HepG2 (cell line): ENCODE measurements around the gene ME3. TPM values are rescaled to one million over a fixed set of nuclear protein-coding genes. Genes with fewer than 3 reads are reported as not detected.

Experiments
- CBFB ChIP-seq: sonication (generic); formaldehyde crosslinking; IDR thresholded peaks from 2 replicates; pipeline ENCODE4 v1.4.0; 2020; ENCODE audit warnings: missing genetic modification reagents
- ELF3 ChIP-seq: IDR thresholded peaks from 2 replicates; pipeline ENCODE4 v1.6.1; 2016; ENCODE audit warnings: missing genetic modification reagents, missing compliant biosample characterization
- EP300 ChIP-seq, 3 experiments: sonication (generic) in 1 of 3; formaldehyde crosslinking in 1 of 3; IDR thresholded peaks; 2 replicates each; pipeline versions ENCODE4 v1.5.1 to v1.6.1; 2011 to 2020; ENCODE audit warnings: low read depth in 2 of 3, low read length in 2 of 3, borderline replicate concordance in 1 of 3, improper control_type of control experiment in 1 of 3, mild to moderate bottlenecking in 1 of 3, missing genetic modification reagents in 1 of 3, moderate library complexity in 1 of 3
- FOXA3 ChIP-seq: IDR thresholded peaks from 2 replicates; pipeline ENCODE4 v1.6.1; 2016; ENCODE audit warnings: missing genetic modification reagents, missing compliant biosample characterization
- FOXK2 ChIP-seq: fragments of 450-650 bp; IDR thresholded peaks from 2 replicates; pipeline ENCODE4 v1.6.1; 2016
- GATAD2A ChIP-seq: IDR thresholded peaks from 2 replicates; pipeline ENCODE4 v1.6.1; 2016
- KDM1A ChIP-seq: IDR thresholded peaks from 2 replicates; pipeline ENCODE4 v1.6.1; 2016; ENCODE audit warnings: missing compliant biosample characterization
- MED1 ChIP-seq: sonication (generic); formaldehyde crosslinking; IDR thresholded peaks from 2 replicates; pipeline ENCODE4 v1.4.0; 2020; ENCODE audit warnings: missing genetic modification reagents
- SNRNP70 ChIP-seq: fragments of 200-400 bp; formaldehyde crosslinking; IDR thresholded peaks from 2 replicates; pipeline ENCODE4 v1.6.1; 2017; ENCODE audit warnings: mild to moderate bottlenecking, low read depth, low read length, moderate library complexity
- SOX13 ChIP-seq, 3 experiments: fragments of 450-650 bp in 1 of 3; sonication (generic) in 1 of 3; formaldehyde crosslinking in 1 of 3; IDR thresholded peaks in 2 of 3; conservative IDR thresholded peaks in 1 of 3; 2 replicates each; pipeline versions ENCODE4 v1.5.0 to v1.6.1; 2016 to 2020; ENCODE audit warnings: antibody characterized with exemption in 1 of 3, mild to moderate bottlenecking in 1 of 3, missing compliant biosample characterization in 1 of 3, missing genetic modification reagents in 1 of 3, moderate library complexity in 1 of 3
- SOX6 ChIP-seq, 2 experiments: fragments of 450-650 bp in 1 of 2; sonication (generic) in 1 of 2; formaldehyde crosslinking in 1 of 2; IDR thresholded peaks; 2 replicates each; pipeline versions ENCODE4 v1.4.0 to v1.6.1; 2017 to 2020; ENCODE audit warnings: antibody characterized with exemption in 1 of 2, mild to moderate bottlenecking in 1 of 2, missing genetic modification reagents in 1 of 2
- ZNF614 ChIP-seq: IDR thresholded peaks from 2 replicates; pipeline ENCODE4 v1.6.1; 2018; ENCODE audit warnings: missing biosample characterization, missing genetic modification reagents, inconsistent platforms, borderline replicate concordance
- ZNF850 ChIP-seq: sonication (generic); formaldehyde crosslinking; conservative IDR thresholded peaks from 2 replicates; pipeline ENCODE4 v1.9.0; 2021; ENCODE audit warnings: mild to moderate bottlenecking, missing genetic modification reagents
- polyA plus RNA-seq, 8 experiments: library from polyadenylated mRNA; depleted of rRNA in 3 of 8; stranded (reverse) in 7 of 8; unstranded in 1 of 8; fragments of >200 nt; fragmentation: Illumina TruSeq in 4 of 8; extraction: Trizol in 4 of 8; gene quantifications; 2 replicates each; pipeline versions ENCODE4 v1.2.1 to v1.2.3, GENCODE V29; 2011 to 2016; ENCODE audit warnings: low read depth in 4 of 8, missing spikeins in 1 of 8, mixed read lengths in 1 of 8; ENCODE audit not compliant: insufficient read depth in 1 of 8
- total RNA-seq, 5 experiments: library from RNA; depleted of rRNA; stranded (reverse); fragments of >200 nt; fragmentation: Illumina TruSeq; extraction: Trizol; gene quantifications; 2 replicates each; pipeline ENCODE4 v1.2.3, GENCODE V29; 2016; ENCODE audit warnings: low read depth in 1 of 5
- TF ChIP-seq, protein P1 (sequence below): sonication (generic); formaldehyde crosslinking; IDR thresholded peaks from 2 replicates; pipeline ENCODE4 v1.8.1; 2023; ENCODE audit warnings: missing genetic modification reagents, mild to moderate bottlenecking, borderline replicate concordance
- TF ChIP-seq, protein P2 (sequence below), 2 experiments: IDR thresholded peaks; 2 replicates each; pipeline ENCODE4 v1.6.1; 2011 to 2012; ENCODE audit warnings: low read length in 2 of 2, borderline replicate concordance in 1 of 2, low read depth in 1 of 2, mild to moderate bottlenecking in 1 of 2, moderate library complexity in 1 of 2
- TF ChIP-seq, protein P3 (sequence below): sonication (generic); formaldehyde crosslinking; IDR thresholded peaks from 2 replicates; pipeline ENCODE4 v1.5.1; 2020; ENCODE audit warnings: mild to moderate bottlenecking, missing genetic modification reagents, borderline replicate concordance

ME3 gene
- total and polyA plus RNA-seq, 2 of the 13 experiments (the other 11 are each of a cell fraction or from before 2014, with no cell fraction given), result not detected

DNA sequence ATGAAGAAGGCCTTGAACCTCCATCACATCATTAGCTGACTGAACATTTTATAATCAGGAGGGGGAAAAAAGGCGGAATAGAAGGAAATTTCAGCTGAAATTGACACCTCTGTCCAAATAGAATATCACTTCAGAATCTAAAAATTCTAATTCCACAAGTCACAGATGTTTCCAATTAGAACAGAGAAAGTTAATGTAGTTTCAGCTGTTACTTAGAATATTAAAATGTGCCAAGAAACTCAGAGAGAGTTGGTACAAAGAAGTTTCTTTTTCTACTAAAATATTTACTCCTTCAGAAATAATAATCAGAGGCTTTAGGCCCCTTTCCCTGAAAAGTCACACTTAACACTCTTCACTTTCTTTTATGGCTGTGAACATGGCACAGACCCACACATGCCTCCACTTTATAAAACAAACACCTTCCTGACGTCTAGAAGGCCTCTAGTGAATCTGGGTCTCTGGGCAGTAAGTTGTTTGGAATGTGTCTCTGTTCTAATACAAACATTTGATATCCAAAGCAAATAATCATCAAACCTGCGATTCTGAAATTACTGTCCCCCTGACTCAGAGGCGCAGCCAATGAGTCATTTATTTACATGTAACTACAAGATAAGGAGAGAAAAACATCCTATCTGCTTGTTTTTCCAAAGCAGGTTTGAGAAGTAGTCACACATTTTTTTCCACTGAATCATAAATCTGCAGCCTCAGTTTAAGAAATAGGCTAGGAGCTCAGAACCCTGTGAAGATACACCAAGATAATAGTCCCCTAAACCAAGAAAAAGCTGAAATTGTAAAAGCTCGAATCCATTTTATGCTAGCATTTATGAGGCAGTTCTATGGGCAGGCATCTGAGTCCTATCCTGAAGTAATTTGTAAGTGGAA, 148.4 kb downstream of the ME3 start (continued):
- TF ChIP-seq FOXA3 (CRISPR knock-in tag) (peak; percentile 69), ELF3 (CRISPR knock-in tag) (0 out of 2 replicates have a peak, but pooled peaks have one; percentile 33), KDM1A (CRISPR knock-in tag) (no peak), CBFB (CRISPR knock-in tag) (no peak), GATAD2A (CRISPR knock-in tag) (peak; percentile 75), SOX6 (IDR thresholded peaks at IDR 0.05) (no peak), SOX6 (CRISPR knock-in tag; IDR thresholded peaks at IDR 0.05) (peak; percentile 53; the same call in 1 of the 2 replicates), FOXK2 (no peak), SNRNP70 (no peak), MED1 (CRISPR knock-in tag) (peak; percentile 57), ZNF850 (CRISPR knock-in tag) (no peak), ZNF614 (CRISPR knock-in tag) (peak; percentile 44; the same call in 1 of the 2 replicates), EP300 (IDR thresholded peaks at IDR 0.05; ENCODE audit: low read depth in 2 of 2, low read length in 2 of 2) (peak in 1 of 2 experiments; percentile 82; a peak in 1 of 4 replicates), EP300 (CRISPR knock-in tag; IDR thresholded peaks at IDR 0.05; ENCODE audit: borderline replicate concordance) (peak; percentile 66; the same call in 1 of the 2 replicates), SOX13 (IDR thresholded peaks at IDR 0.05) (no peak), SOX13 (CRISPR knock-in tag; conservative IDR thresholded peaks at IDR 0.05 in 1 of 2, IDR thresholded peaks at IDR 0.05 in 1 of 2) (peak in 1 of 2 experiments; percentile 50; a peak in 1 of 4 replicates)
- TF ChIP-seq, protein P1, sequence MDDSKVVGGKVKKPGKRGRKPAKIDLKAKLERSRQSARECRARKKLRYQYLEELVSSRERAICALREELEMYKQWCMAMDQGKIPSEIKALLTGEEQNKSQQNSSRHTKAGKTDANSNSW (CRISPR knock-in tag), result no peak
- TF ChIP-seq, protein P2, sequence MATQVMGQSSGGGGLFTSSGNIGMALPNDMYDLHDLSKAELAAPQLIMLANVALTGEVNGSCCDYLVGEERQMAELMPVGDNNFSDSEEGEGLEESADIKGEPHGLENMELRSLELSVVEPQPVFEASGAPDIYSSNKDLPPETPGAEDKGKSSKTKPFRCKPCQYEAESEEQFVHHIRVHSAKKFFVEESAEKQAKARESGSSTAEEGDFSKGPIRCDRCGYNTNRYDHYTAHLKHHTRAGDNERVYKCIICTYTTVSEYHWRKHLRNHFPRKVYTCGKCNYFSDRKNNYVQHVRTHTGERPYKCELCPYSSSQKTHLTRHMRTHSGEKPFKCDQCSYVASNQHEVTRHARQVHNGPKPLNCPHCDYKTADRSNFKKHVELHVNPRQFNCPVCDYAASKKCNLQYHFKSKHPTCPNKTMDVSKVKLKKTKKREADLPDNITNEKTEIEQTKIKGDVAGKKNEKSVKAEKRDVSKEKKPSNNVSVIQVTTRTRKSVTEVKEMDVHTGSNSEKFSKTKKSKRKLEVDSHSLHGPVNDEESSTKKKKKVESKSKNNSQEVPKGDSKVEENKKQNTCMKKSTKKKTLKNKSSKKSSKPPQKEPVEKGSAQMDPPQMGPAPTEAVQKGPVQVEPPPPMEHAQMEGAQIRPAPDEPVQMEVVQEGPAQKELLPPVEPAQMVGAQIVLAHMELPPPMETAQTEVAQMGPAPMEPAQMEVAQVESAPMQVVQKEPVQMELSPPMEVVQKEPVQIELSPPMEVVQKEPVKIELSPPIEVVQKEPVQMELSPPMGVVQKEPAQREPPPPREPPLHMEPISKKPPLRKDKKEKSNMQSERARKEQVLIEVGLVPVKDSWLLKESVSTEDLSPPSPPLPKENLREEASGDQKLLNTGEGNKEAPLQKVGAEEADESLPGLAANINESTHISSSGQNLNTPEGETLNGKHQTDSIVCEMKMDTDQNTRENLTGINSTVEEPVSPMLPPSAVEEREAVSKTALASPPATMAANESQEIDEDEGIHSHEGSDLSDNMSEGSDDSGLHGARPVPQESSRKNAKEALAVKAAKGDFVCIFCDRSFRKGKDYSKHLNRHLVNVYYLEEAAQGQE (IDR thresholded peaks at IDR 0.05; ENCODE audit: borderline replicate concordance in 1 of 2, low read depth in 1 of 2, low read length in 2 of 2), result no peak
- TF ChIP-seq, protein P3, sequence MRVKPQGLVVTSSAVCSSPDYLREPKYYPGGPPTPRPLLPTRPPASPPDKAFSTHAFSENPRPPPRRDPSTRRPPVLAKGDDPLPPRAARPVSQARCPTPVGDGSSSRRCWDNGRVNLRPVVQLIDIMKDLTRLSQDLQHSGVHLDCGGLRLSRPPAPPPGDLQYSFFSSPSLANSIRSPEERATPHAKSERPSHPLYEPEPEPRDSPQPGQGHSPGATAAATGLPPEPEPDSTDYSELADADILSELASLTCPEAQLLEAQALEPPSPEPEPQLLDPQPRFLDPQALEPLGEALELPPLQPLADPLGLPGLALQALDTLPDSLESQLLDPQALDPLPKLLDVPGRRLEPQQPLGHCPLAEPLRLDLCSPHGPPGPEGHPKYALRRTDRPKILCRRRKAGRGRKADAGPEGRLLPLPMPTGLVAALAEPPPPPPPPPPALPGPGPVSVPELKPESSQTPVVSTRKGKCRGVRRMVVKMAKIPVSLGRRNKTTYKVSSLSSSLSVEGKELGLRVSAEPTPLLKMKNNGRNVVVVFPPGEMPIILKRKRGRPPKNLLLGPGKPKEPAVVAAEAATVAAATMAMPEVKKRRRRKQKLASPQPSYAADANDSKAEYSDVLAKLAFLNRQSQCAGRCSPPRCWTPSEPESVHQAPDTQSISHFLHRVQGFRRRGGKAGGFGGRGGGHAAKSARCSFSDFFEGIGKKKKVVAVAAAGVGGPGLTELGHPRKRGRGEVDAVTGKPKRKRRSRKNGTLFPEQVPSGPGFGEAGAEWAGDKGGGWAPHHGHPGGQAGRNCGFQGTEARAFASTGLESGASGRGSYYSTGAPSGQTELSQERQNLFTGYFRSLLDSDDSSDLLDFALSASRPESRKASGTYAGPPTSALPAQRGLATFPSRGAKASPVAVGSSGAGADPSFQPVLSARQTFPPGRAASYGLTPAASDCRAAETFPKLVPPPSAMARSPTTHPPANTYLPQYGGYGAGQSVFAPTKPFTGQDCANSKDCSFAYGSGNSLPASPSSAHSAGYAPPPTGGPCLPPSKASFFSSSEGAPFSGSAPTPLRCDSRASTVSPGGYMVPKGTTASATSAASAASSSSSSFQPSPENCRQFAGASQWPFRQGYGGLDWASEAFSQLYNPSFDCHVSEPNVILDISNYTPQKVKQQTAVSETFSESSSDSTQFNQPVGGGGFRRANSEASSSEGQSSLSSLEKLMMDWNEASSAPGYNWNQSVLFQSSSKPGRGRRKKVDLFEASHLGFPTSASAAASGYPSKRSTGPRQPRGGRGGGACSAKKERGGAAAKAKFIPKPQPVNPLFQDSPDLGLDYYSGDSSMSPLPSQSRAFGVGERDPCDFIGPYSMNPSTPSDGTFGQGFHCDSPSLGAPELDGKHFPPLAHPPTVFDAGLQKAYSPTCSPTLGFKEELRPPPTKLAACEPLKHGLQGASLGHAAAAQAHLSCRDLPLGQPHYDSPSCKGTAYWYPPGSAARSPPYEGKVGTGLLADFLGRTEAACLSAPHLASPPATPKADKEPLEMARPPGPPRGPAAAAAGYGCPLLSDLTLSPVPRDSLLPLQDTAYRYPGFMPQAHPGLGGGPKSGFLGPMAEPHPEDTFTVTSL (CRISPR knock-in tag), result peak; percentile 16; the same call in 1 of the 2 replicates
